ENCODE results near the gene GNAQ. TPM values are rescaled to one million over a fixed set of nuclear protein-coding genes. Genes with fewer than 3 reads are reported as not detected.

Gene GNAQ
- total RNA-seq, 1 donor from 2014 or later = 0.20 TPM

DNA sequence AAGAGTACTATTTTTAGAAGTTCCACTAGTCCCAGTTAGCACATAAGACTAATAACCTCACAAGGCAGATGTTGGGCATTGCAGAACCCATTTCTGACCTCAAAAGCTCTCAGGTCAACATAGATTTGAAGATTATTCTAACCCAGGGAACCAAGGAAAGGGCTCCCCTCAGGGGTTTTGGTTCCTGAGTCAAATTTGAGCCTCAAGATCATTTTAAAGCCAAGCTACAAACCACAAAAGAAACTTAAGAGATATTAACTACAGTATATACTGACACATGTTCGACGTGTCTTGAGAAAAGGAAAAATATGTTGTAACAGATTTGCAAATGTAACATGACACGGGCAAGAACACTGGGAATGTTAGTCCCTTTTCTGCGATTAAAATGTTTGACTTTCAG is 88.6 kb downstream of the GNAQ start:
- TF ChIP-seq, protein P1, sequence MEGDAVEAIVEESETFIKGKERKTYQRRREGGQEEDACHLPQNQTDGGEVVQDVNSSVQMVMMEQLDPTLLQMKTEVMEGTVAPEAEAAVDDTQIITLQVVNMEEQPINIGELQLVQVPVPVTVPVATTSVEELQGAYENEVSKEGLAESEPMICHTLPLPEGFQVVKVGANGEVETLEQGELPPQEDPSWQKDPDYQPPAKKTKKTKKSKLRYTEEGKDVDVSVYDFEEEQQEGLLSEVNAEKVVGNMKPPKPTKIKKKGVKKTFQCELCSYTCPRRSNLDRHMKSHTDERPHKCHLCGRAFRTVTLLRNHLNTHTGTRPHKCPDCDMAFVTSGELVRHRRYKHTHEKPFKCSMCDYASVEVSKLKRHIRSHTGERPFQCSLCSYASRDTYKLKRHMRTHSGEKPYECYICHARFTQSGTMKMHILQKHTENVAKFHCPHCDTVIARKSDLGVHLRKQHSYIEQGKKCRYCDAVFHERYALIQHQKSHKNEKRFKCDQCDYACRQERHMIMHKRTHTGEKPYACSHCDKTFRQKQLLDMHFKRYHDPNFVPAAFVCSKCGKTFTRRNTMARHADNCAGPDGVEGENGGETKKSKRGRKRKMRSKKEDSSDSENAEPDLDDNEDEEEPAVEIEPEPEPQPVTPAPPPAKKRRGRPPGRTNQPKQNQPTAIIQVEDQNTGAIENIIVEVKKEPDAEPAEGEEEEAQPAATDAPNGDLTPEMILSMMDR (IDR thresholded peaks at IDR 0.05) = no peak
- Mint-ChIP-seq H3K27ac (no peak overlapping the region), H3K4me1 (peaks cover 8% of the 10 kb centered on the region), H3K36me3 (ENCODE audit: low read depth) (no peaks in the 10 kb centered on the region), H3K27me3 (peaks cover 10% of the 10 kb centered on the region), H3K9me3 (no peaks in the 10 kb centered on the region), H3K4me3 (no peak overlapping the region)
- CTCF ChIA-PET = no interaction called here
- ATAC-seq (ENCODE audit: low read depth) (no peak), DNase-seq (no peak)
- POLR2A ChIA-PET = no interaction called here
- intact Hi-C loops (cut with micrococcal nuclease) = no loop called here

DNA sequence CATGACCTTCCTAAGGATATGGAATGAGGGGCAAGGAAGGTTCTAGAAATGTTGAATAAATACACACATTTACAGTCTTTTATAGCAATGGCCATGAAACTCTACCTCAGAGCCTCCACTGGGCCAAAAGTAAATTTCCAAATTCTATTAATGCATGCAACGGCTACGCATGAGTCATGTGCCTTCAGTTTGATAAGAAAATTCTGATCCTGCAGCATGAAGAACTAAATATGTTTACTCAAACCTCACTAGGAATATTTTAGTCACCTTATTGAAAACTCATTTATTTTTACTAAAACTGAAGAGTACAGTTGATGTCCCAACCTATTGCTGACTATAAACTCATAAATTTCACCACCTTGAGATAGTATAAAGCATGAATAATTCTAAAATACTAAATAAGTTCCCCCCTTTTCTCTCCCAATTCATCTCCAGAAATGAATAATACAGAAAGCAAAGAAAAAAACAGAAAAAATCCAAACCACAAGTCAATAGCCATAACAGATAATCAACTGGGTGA is 92.4 kb downstream of the GNAQ start:
- Mint-ChIP-seq H3K36me3 (ENCODE audit: low read depth) (no peaks in the 10 kb centered on the region), H3K9me3 (no peaks in the 10 kb centered on the region), H3K27me3 (peaks cover 10% of the 10 kb centered on the region), H3K27ac (no peak overlapping the region), H3K4me3 (no peak overlapping the region), H3K4me1 (peaks cover 22% of the 10 kb centered on the region)
- ATAC-seq (ENCODE audit: low read depth) = no peak
- DNase-seq = no peak
- ChIA-PET CTCF (no interaction called here), POLR2A (no interaction called here)
- TF ChIP-seq, protein P1 (IDR thresholded peaks at IDR 0.05) = no peak
- intact Hi-C loops (cut with micrococcal nuclease) = no loop called here

DNA sequence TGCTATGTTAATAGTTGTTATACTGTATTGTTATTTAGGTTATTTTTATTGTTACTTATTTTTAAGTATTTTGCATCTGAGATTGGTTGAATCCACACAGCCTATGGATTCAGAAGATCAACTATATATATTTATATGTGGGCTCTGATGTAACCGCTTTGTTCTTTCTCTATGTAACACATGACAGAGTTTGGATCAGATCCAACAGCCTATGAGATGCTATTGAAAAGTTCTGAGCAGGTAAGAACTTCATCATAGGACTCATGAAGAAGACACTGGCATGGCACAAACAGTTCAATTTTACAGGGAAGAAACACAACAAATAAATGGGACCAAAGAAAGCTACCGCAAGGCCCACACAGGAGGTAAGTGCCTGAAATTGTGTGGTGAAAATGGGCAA is 93.4 kb downstream of the GNAQ start:
- ChIA-PET CTCF (no interaction called here), POLR2A (no interaction called here)
- no peak overlapping the region for H3K27ac Mint-ChIP-seq
- no peaks in the 10 kb centered on the region for H3K36me3 Mint-ChIP-seq (ENCODE audit: low read depth)
- H3K27me3 Mint-ChIP-seq = peaks cover 10% of the 10 kb centered on the region
- ATAC-seq (ENCODE audit: low read depth) (no peak), DNase-seq (no peak)
- peaks cover 22% of the 10 kb centered on the region for H3K4me1 Mint-ChIP-seq
- TF ChIP-seq, protein P1 (IDR thresholded peaks at IDR 0.05) = no peak
- no peak overlapping the region for H3K4me3 Mint-ChIP-seq
- no peaks in the 10 kb centered on the region for H3K9me3 Mint-ChIP-seq
- intact Hi-C loops (cut with micrococcal nuclease) = no loop called here

DNA sequence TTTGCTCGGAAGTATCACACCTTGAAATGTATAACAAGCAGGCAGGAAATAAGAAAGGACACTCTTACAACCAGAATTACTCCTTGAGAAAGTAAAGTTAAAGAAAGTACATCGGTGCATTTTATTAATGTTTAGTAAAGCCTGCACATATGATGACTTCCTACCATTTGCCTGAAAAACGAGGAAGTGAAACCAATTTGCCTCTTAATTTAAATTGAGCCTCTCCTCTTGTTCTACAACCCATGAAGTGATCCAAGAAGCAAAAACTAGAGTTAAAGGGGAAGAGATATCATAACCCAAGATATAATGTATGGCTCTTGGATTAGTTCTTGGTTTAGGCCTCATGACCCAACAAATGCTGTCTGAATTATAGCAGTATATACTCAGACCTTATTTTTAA is 95.6 kb downstream of the GNAQ start:
- H3K4me3 Mint-ChIP-seq = peak overlapping the region; percentile 13
- TF ChIP-seq, protein P1 (IDR thresholded peaks at IDR 0.05) = no peak
- no peaks in the 10 kb centered on the region for H3K9me3 Mint-ChIP-seq
- ATAC-seq (ENCODE audit: low read depth) (peak; percentile 54), DNase-seq (no peak)
- intact Hi-C loops (cut with micrococcal nuclease) = no loop called here
- no peak overlapping the region for H3K27ac Mint-ChIP-seq
- peaks cover 7% of the 10 kb centered on the region for H3K27me3 Mint-ChIP-seq
- peaks cover 22% of the 10 kb centered on the region for H3K4me1 Mint-ChIP-seq
- ChIA-PET POLR2A (no interaction called here), CTCF (no interaction called here)
- H3K36me3 Mint-ChIP-seq (ENCODE audit: low read depth) = no peaks in the 10 kb centered on the region

DNA sequence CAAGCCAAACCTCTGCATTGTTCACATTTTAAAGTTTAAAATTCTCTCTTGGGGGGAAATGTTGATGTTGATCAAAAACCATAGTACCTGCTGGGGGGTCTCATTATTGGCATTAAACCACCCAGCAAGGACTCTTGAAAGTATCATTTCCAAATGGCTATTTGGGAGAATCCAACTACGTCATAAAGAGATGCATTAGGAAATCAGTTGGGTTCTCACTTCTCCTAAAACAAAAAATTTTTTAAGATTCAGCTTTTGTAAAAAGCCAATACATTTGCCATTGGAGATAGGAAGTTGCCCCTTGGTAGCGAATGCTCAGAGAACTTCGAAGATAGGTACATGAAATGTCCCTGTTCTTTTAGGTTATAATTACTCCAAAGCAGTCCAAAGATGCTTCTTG is 96.4 kb downstream of the GNAQ start:
- Mint-ChIP-seq H3K27ac (no peak overlapping the region), H3K4me3 (no peak overlapping the region), H3K4me1 (peaks cover 22% of the 10 kb centered on the region), H3K36me3 (ENCODE audit: low read depth) (no peaks in the 10 kb centered on the region), H3K9me3 (no peaks in the 10 kb centered on the region), H3K27me3 (peaks cover 7% of the 10 kb centered on the region)
- ATAC-seq (ENCODE audit: low read depth) = no peak
- CTCF ChIA-PET = no interaction called here
- POLR2A ChIA-PET = no interaction called here
- intact Hi-C loops (cut with micrococcal nuclease) = no loop called here
- TF ChIP-seq, protein P1 (IDR thresholded peaks at IDR 0.05) = no peak
- DNase-seq = no peak
